ENCODE data around the gene EEPD1. TPM values are rescaled to one million over a fixed set of nuclear protein-coding genes. Genes with fewer than 3 reads are reported as not detected.

Gene EEPD1
- polyA plus RNA-seq, 1 of the 3 experiments (the other 2 are of a cell fraction): 5.0 TPM

GRCh38 chr7:36272211-36272566, 119.1 kb downstream of the EEPD1 start (continued):
- no peak for TF ChIP-seq CTCF (IDR thresholded peaks at IDR 0.05)
- no peak for TF ChIP-seq RAD21 (IDR thresholded peaks at IDR 0.05; ENCODE audit: low read length)
- TF ChIP-seq GATA2 (CRISPR knock-in tag; IDR thresholded peaks at IDR 0.05): no peak
- no peak for TF ChIP-seq GABPA (IDR thresholded peaks at IDR 0.05; ENCODE audit: low read depth)
- TF ChIP-seq JUND (IDR thresholded peaks at IDR 0.05): no peak
- TF ChIP-seq CHD2 (IDR thresholded peaks at IDR 0.05; ENCODE audit: low read length, partially characterized antibody): no peak
- no peak for TF ChIP-seq PBX3 (IDR thresholded peaks at IDR 0.05)
- no peak for TF ChIP-seq FOSL2 (IDR thresholded peaks at IDR 0.05; ENCODE audit: borderline replicate concordance, low read depth)

GRCh38 chr7:36272567-36273269, 119.7 kb downstream of the EEPD1 start:
- Histone ChIP-seq H3F3A (replicated peaks; ENCODE audit: insufficient read depth) (no peaks in the 10 kb centered on the region), H3K4me1 (ENCODE audit: control insufficient read depth in 1 of 2, insufficient read depth in 2 of 2, low read depth in 1 of 2, low read length in 1 of 2) (peaks cover 0 to 5% of the 10 kb centered on the region in 2 experiments; a peak in 2 of 4 replicates), H3K9me3 (no peaks in the 10 kb centered on the region), H3K27me3 (ENCODE audit: insufficient read depth) (no peaks in the 10 kb centered on the region), H3K27ac (ENCODE audit: low read depth in 2 of 2, low read length in 1 of 2) (no peak overlapping the region), H3K79me2 (ENCODE audit: insufficient read depth) (no peaks in the 10 kb centered on the region), H3K4me3 (ENCODE audit: low read depth in 2 of 2, low read length in 1 of 2) (no peak overlapping the region), H4K20me1 (ENCODE audit: insufficient read depth) (no peaks in the 10 kb centered on the region), H2AFZ (ENCODE audit: low read depth) (no peak overlapping the region), H3K4me2 (no peak overlapping the region), H3K9ac (no peak overlapping the region), H3K9me2 (no peaks in the 10 kb centered on the region), H3K36me3 (replicated peaks in 1 of 2; ENCODE audit: control insufficient read depth in 1 of 2, insufficient read depth in 2 of 2, low read length in 1 of 2) (no peaks in the 10 kb centered on the region)
- ChIA-PET CTCF (interaction anchor here (0.8 to 1.2 kb wide), 5 partner anchors 9 to 356 kb away, joined by 3 to 4 read pairs (median 3); no protein-coding TSS in a partner anchor), POLR2A (no interaction called here)
- TF ChIP-seq SIN3A (IDR thresholded peaks at IDR 0.05; ENCODE audit: borderline replicate concordance, low read depth, low read length) (no peak), MAX (IDR thresholded peaks at IDR 0.05; ENCODE audit: low read depth) (no peak), MXI1 (IDR thresholded peaks at IDR 0.05; ENCODE audit: low read depth, low read length) (no peak), POLR2AphosphoS5 (IDR thresholded peaks at IDR 0.05; ENCODE audit: low read depth, low read length) (no peak), ZBTB33 (IDR thresholded peaks at IDR 0.05; ENCODE audit: borderline replicate concordance, low read depth) (no peak), CTCF (IDR thresholded peaks at IDR 0.05) (no peak), ELF1 (IDR thresholded peaks at IDR 0.05) (no peak), USF2 (IDR thresholded peaks at IDR 0.05; ENCODE audit: borderline replicate concordance, low read depth, low read length) (no peak), USF1 (IDR thresholded peaks at IDR 0.05; ENCODE audit: borderline replicate concordance, low read depth) (no peak), FOXM1 (IDR thresholded peaks at IDR 0.05; ENCODE audit: low read depth) (no peak)
- WGBS (ENCODE audit: low lambda C conversion rate): 81% methylated on average over 15 of the region's 15 CpGs
- DNase-seq: no peak

Data from SK-N-SH (cell line).